ENCODE results near the gene GPR21. TPM values are rescaled to one million over a fixed set of nuclear protein-coding genes. Genes with fewer than 3 reads are reported as not detected.

GPR21 gene
- total and polyA plus RNA-seq, 12 donors = 0.14 to 1.7 (median 0.61) TPM; not detected in 3

- intact Hi-C loops (cut with DNase I) = no loop called here
- Histone ChIP-seq H3K9me3 (replicated peaks in 1 of 3) (no peaks in the 10 kb centered on the region), H3K4me1 (replicated peaks in 1 of 2) (peaks cover 6 to 23% of the 10 kb centered on the region in 2 donors), H3K36me3 (replicated peaks in 1 of 2) (no peaks in the 10 kb centered on the region), H3K27me3 (no peaks in the 10 kb centered on the region), H3K27ac (no peak overlapping the region), H3K4me3 (no peak overlapping the region)
- TF ChIP-seq POLR2A (IDR thresholded peaks at IDR 0.05) (no peak), CTCF (IDR thresholded peaks at IDR 0.05) (no peak)
- 87 to 91% (median 88%) methylated on average over 3 of the region's 3 CpGs for WGBS, 4 donors
- DNase-seq = no peak
These were observed 13.1 kb downstream of the GPR21 start for GRCh38 chr9:123046406-123047195.

DNA sequence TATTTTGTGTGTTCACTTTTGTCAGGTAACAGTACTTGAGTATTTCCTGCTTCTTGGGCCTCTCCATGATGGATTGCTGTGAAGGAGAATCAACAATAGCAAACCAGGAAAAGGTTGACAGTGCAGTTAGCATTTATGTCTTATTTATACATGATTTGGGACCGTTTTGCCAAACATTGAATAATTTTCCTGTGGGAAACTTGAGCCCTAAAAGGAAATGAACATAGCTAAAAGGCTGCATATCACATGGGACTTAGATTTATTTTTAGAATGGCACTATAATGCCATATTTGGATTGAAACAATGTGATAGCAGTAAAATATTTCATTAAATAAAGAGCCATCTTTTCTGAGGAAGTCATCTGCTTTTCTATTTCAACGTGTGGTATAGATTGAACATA lies 15.3 kb downstream of the GPR21 start:
- no peaks in the 10 kb centered on the region for H3K9me3 ChIP-seq (replicated peaks in 1 of 3)
- intact Hi-C loops (cut with DNase I) = no loop called here
- TF ChIP-seq CTCF (IDR thresholded peaks at IDR 0.05) (no peak), POLR2A (IDR thresholded peaks at IDR 0.05) (no peak)
- H3K4me3 ChIP-seq = no peak overlapping the region
- 44 to 63% (median 51%) methylated on average over 2 of the region's 2 CpGs for WGBS, 4 donors
- no peaks in the 10 kb centered on the region for H3K36me3 ChIP-seq (replicated peaks in 1 of 2)
- H3K27me3 ChIP-seq = no peaks in the 10 kb centered on the region
- peaks cover 7 to 23% of the 10 kb centered on the region in 2 donors for H3K4me1 ChIP-seq (replicated peaks in 1 of 2)
- H3K27ac ChIP-seq = peak overlapping the region in 2 of 5 donors; percentile 2 to 41
- no peak for DNase-seq

DNA sequence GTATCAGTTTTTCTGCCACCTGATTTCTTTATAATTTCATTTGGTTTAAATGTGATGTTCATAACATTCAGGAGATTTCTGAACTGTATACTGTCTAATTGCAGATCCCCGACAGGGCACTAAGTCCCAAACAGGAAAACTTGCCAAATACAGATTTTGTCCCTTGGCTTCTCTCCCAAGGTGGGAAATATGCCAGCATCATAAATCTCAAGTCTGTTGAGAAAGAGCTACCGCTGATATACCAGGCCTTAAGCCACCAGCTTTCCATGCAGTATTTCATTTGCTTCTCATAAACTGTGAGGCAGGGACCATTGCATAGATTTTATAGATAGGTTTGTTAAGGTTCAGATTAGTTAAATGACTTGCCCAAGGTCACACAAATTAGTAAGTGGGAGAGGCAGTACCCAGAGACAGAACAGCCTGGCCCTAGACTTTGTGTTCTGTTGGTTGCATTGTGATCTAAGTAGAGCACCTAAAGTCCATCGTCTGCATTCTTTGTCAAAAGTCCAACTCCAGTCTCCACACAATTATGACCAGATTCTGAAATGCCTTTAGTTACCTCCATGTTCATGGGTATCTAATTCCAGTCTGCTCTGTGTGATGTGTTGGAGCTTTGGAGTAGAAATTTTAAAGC lies 16.2 kb downstream of the GPR21 start:
- peaks cover 9 to 23% of the 10 kb centered on the region in 2 donors for H3K4me1 ChIP-seq (replicated peaks in 1 of 2)
- H3K4me3 ChIP-seq = no peak overlapping the region
- peak overlapping the region in 1 of 5 donors; percentile 41 for H3K27ac ChIP-seq
- no peaks in the 10 kb centered on the region for H3K27me3 ChIP-seq
- H3K36me3 ChIP-seq (replicated peaks in 1 of 2) = no peaks in the 10 kb centered on the region
- 15 to 25% (median 17%) methylated on average over 3 of the region's 3 CpGs for WGBS, 4 donors
- no peak for TF ChIP-seq POLR2A (IDR thresholded peaks at IDR 0.05)
- TF ChIP-seq CTCF (IDR thresholded peaks at IDR 0.05) = no peak
- intact Hi-C loops (cut with DNase I) = no loop called here
- no peaks in the 10 kb centered on the region for H3K9me3 ChIP-seq (replicated peaks in 1 of 3)
- DNase-seq = peak; percentile 27 to 82 (median 71)

- H3K27ac ChIP-seq = no peak overlapping the region
- no peak for DNase-seq
- no peaks in the 10 kb centered on the region for H3K36me3 ChIP-seq (replicated peaks in 1 of 2)
- intact Hi-C loops (cut with DNase I) = no loop called here
- no peak overlapping the region for H3K4me3 ChIP-seq
- H3K4me1 ChIP-seq (replicated peaks in 1 of 2) = peaks cover 9 to 22% of the 10 kb centered on the region in 2 donors
- H3K27me3 ChIP-seq = no peaks in the 10 kb centered on the region
- no peaks in the 10 kb centered on the region for H3K9me3 ChIP-seq (replicated peaks in 1 of 3)
- TF ChIP-seq CTCF (IDR thresholded peaks at IDR 0.05) = no peak
- TF ChIP-seq POLR2A (IDR thresholded peaks at IDR 0.05) = no peak
These were observed 19.6 kb downstream of the GPR21 start for GRCh38 chr9:123053046-123053445.
